Measurements from ENCODE around the gene PLCL1. TPM values are rescaled to one million over a fixed set of nuclear protein-coding genes. Genes with fewer than 3 reads are reported as not detected.

PLCL1 gene
- polyA plus RNA-seq, 3 donors, result 0.69 to 1.4 (median 0.79) TPM

GRCh38 chr2:197877038-197877437 is 72.6 kb downstream of the PLCL1 start:
- no peak overlapping the region for H3K9ac ChIP-seq (ENCODE audit: insufficient read depth, low read length, poor library complexity, severe bottlenecking)
- no peaks in the 10 kb centered on the region for H3K27me3 ChIP-seq (ENCODE audit: control insufficient read depth in 2 of 2, insufficient read depth in 2 of 2, low read length in 2 of 2)
- no peak overlapping the region for H2AFZ ChIP-seq (ENCODE audit: insufficient read depth, low read depth, low read length, poor library complexity, severe bottlenecking)
- H3K4me1 ChIP-seq (ENCODE audit: control insufficient read depth in 1 of 2, insufficient read depth in 2 of 2, low read length in 2 of 2), result no peaks in the 10 kb centered on the region
- no peak overlapping the region for H3K27ac Mint-ChIP-seq
- H3K4me3 ChIP-seq (replicated peaks in 1 of 3; ENCODE audit: low read depth in 2 of 3, low read length in 3 of 3), result no peak overlapping the region
- intact Hi-C loops (cut with micrococcal nuclease), result no loop called here
- H3K4me1 Mint-ChIP-seq, result no peaks in the 10 kb centered on the region
- H3K4me3 Mint-ChIP-seq, result no peak overlapping the region
- DNase-seq, result no peak
- H3K9me3 Mint-ChIP-seq, result no peaks in the 10 kb centered on the region
- H3K4me2 ChIP-seq (replicated peaks; ENCODE audit: extremely low read depth, low read length, poor library complexity, severe bottlenecking), result no peak overlapping the region
- no peaks in the 10 kb centered on the region for H3K27me3 Mint-ChIP-seq (ENCODE audit: low read depth in 3 of 3)
- no peaks in the 10 kb centered on the region for H3K79me2 ChIP-seq (ENCODE audit: insufficient read depth, low read length)
- no peaks in the 10 kb centered on the region for H4K20me1 ChIP-seq (ENCODE audit: insufficient read depth, low read length)
- H3K9me3 ChIP-seq (replicated peaks in 1 of 2; ENCODE audit: control insufficient read depth in 1 of 2, insufficient read depth in 1 of 2, low read length in 2 of 2), result no peaks in the 10 kb centered on the region
- WGBS (ENCODE audit: insufficient coverage), result no CpG with 5 or more reads among the region's 1 CpG
- H3K27ac ChIP-seq (ENCODE audit: low read depth in 1 of 2, low read length in 2 of 2), result no peak overlapping the region
- no peak for TF ChIP-seq CTCF (IDR thresholded peaks at IDR 0.05)
- no peaks in the 10 kb centered on the region for H3K36me3 Mint-ChIP-seq
- H3K36me3 ChIP-seq (replicated peaks in 1 of 2; ENCODE audit: control insufficient read depth in 1 of 2, insufficient read depth in 2 of 2, low read length in 2 of 2), result no peaks in the 10 kb centered on the region

GRCh38 chr2:197878792-197879191 is 74.4 kb downstream of the PLCL1 start:
- Mint-ChIP-seq H3K27ac (no peak overlapping the region), H3K4me1 (peaks cover 2% of the 10 kb centered on the region)

More at GRCh38 chr2:197878792-197879191, 74.4 kb downstream of the PLCL1 start:
- WGBS (ENCODE audit: insufficient coverage), result no CpG with 5 or more reads among the region's 1 CpG
- Histone ChIP-seq H3K9me3 (replicated peaks in 1 of 2; ENCODE audit: control insufficient read depth in 1 of 2, insufficient read depth in 1 of 2, low read length in 2 of 2) (no peaks in the 10 kb centered on the region), H3K4me3 (replicated peaks in 1 of 3; ENCODE audit: low read depth in 2 of 3, low read length in 3 of 3) (no peak overlapping the region), H3K4me2 (replicated peaks; ENCODE audit: extremely low read depth, low read length, poor library complexity, severe bottlenecking) (no peak overlapping the region), H3K4me1 (ENCODE audit: control insufficient read depth in 1 of 2, insufficient read depth in 2 of 2, low read length in 2 of 2) (no peaks in the 10 kb centered on the region), H3K79me2 (ENCODE audit: insufficient read depth, low read length) (no peaks in the 10 kb centered on the region), H3K27ac (ENCODE audit: low read depth in 1 of 2, low read length in 2 of 2) (no peak overlapping the region), H3K36me3 (replicated peaks in 1 of 2; ENCODE audit: control insufficient read depth in 1 of 2, insufficient read depth in 2 of 2, low read length in 2 of 2) (no peaks in the 10 kb centered on the region), H2AFZ (ENCODE audit: insufficient read depth, low read depth, low read length, poor library complexity, severe bottlenecking) (no peak overlapping the region), H3K9ac (ENCODE audit: insufficient read depth, low read length, poor library complexity, severe bottlenecking) (no peak overlapping the region), H3K27me3 (ENCODE audit: control insufficient read depth in 2 of 2, insufficient read depth in 2 of 2, low read length in 2 of 2) (no peaks in the 10 kb centered on the region), H4K20me1 (ENCODE audit: insufficient read depth, low read length) (no peaks in the 10 kb centered on the region)
- no peaks in the 10 kb centered on the region for H3K9me3 Mint-ChIP-seq
- intact Hi-C loops (cut with micrococcal nuclease), result no loop called here
- H3K27me3 Mint-ChIP-seq (ENCODE audit: low read depth in 3 of 3), result no peaks in the 10 kb centered on the region
- H3K36me3 Mint-ChIP-seq, result no peaks in the 10 kb centered on the region
- no peak for DNase-seq
- no peak overlapping the region for H3K4me3 Mint-ChIP-seq
- no peak for TF ChIP-seq CTCF (IDR thresholded peaks at IDR 0.05)

Data from CD14-positive monocyte (primary cell).